A549 (cell line): ENCODE results near the gene GPR142.

ENCODE experiments used
- BHLHE40 ChIP-seq: IDR thresholded peaks from 2 replicates; pipeline ENCODE4 v1.6.1; 2012; ENCODE audit warnings: low read depth, low read length, inconsistent platforms
- CTCF ChIP-seq: fragments of >200 bp; sonication (Bioruptor Twin); formaldehyde crosslinking; IDR thresholded peaks from 3 replicates; pipeline ENCODE4 v1.5.1; 2016
- JUN ChIP-seq, 2 experiments: fragments of >200 bp; sonication (Bioruptor Twin); formaldehyde crosslinking; IDR thresholded peaks; 2 replicates in 1 of 2; 3 replicates in 1 of 2; pipeline ENCODE4 v1.6.1; 2016 to 2017
- KDM5A ChIP-seq: fragments of 200-600 bp; sonication (generic); IDR thresholded peaks from 2 replicates; pipeline ENCODE4 v1.6.1; 2016; ENCODE audit warnings: antibody characterized with exemption, mild to moderate bottlenecking
- MYC ChIP-seq: IDR thresholded peaks from 2 replicates; pipeline ENCODE4 v1.6.1; 2012; ENCODE audit warnings: mild to moderate bottlenecking, inconsistent platforms, low read length, improper control_type of control experiment, borderline replicate concordance
- NR3C1 ChIP-seq: fragments of >200 bp; sonication (Bioruptor Twin); formaldehyde crosslinking; IDR thresholded peaks from 3 replicates; pipeline ENCODE4 v1.6.1; 2017
- PBX3 ChIP-seq: IDR thresholded peaks from 2 replicates; pipeline ENCODE4 v1.6.1; 2012
- PHF8 ChIP-seq: fragments of 200-600 bp; sonication (generic); IDR thresholded peaks from 2 replicates; pipeline ENCODE4 v1.6.1; 2016; ENCODE audit warnings: low read depth, mild to moderate bottlenecking, antibody characterized with exemption, moderate library complexity, borderline replicate concordance
- SMC3 ChIP-seq: fragments of >200 bp; sonication (Bioruptor Twin); formaldehyde crosslinking; IDR thresholded peaks from 3 replicates; pipeline ENCODE4 v1.6.1; 2018; ENCODE audit warnings: inconsistent platforms
- SREBF2 ChIP-seq: fragments of 450-650 bp; IDR thresholded peaks from 2 replicates; pipeline ENCODE4 v1.6.1; 2014; ENCODE audit warnings: mild to moderate bottlenecking, moderate library complexity
- USF2 ChIP-seq: fragments of 450-650 bp; IDR thresholded peaks from 2 replicates; pipeline ENCODE4 v1.6.1; 2014; ENCODE audit warnings: antibody characterized with exemption

GRCh38 chr17:74325376-74325742, 41.9 kb upstream of the GPR142 start:
- TF ChIP-seq PBX3 (no peak), NR3C1 (no peak), JUN (IDR thresholded peaks at IDR 0.05) (no peak), CTCF (no peak), PHF8 (no peak), BHLHE40 (no peak), USF2 (no peak), SMC3 (no peak), SREBF2 (no peak), MYC (no peak), KDM5A (no peak)
